H9 (cell line): ENCODE data around the gene APAF1. TPM values are rescaled to one million over a fixed set of nuclear protein-coding genes. Genes with fewer than 3 reads are reported as not detected.

Experiments
- DNase-seq: peaks from one replicate; pipeline ENCODE4 v3.0.0-alpha.2; 2017
- H2AFZ ChIP-seq: one replicate; pipeline ENCODE4 v1.6.1; 2013; ENCODE audit warnings: mild to moderate bottlenecking, low read length, control low read depth, moderate library complexity
- H2AK5ac ChIP-seq: 2 replicates; pipeline ENCODE4 v1.6.1; 2013; ENCODE audit warnings: low read length, control low read depth, mixed read lengths; ENCODE audit not compliant: insufficient read length
- H2BK120ac ChIP-seq: one replicate; pipeline ENCODE4 v1.6.1; 2013; ENCODE audit warnings: low read depth, mild to moderate bottlenecking, low read length, control low read depth, inconsistent platforms; ENCODE audit not compliant: poor library complexity, severe bottlenecking
- H2BK12ac ChIP-seq: 2 replicates; pipeline ENCODE4 v1.6.1; 2013; ENCODE audit warnings: low read length, control low read depth, mixed read lengths, low read depth; ENCODE audit not compliant: insufficient read length
- H2BK15ac ChIP-seq: 2 replicates; pipeline ENCODE4 v1.6.1; 2013; ENCODE audit warnings: low read depth, low read length, control low read depth
- H2BK20ac ChIP-seq: one replicate; pipeline ENCODE4 v1.6.1; 2013; ENCODE audit warnings: low read depth, mild to moderate bottlenecking, low read length, control low read depth, inconsistent platforms; ENCODE audit not compliant: poor library complexity, severe bottlenecking
- H2BK5ac ChIP-seq: 2 replicates; pipeline ENCODE4 v1.6.1; 2013; ENCODE audit warnings: low read length, control low read depth, mixed read lengths; ENCODE audit not compliant: insufficient read length
- H3K14ac ChIP-seq: 2 replicates; pipeline ENCODE4 v1.6.1; 2013; ENCODE audit warnings: low read length, control low read depth; ENCODE audit not compliant: insufficient read depth
- H3K18ac ChIP-seq: 2 replicates; pipeline ENCODE4 v1.6.1; 2013; ENCODE audit warnings: low read depth, mild to moderate bottlenecking, mixed read lengths, low read length, control low read depth; ENCODE audit not compliant: insufficient read length
- H3K23ac ChIP-seq: 2 replicates; pipeline ENCODE4 v1.6.1; 2013; ENCODE audit warnings: low read length, control low read depth, mixed read lengths, low read depth; ENCODE audit not compliant: insufficient read length
- H3K23me2 ChIP-seq: 2 replicates; pipeline ENCODE4 v1.6.1; 2013; ENCODE audit warnings: low read depth, mild to moderate bottlenecking, mixed read lengths, low read length, control low read depth; ENCODE audit not compliant: insufficient read length, poor library complexity, severe bottlenecking
- H3K27ac ChIP-seq: 2 replicates; pipeline ENCODE4 v1.5.1; 2013; ENCODE audit warnings: low read length, control low read depth, mixed read lengths, low read depth; ENCODE audit not compliant: insufficient read length
- H3K27me3 ChIP-seq: 2 replicates; pipeline ENCODE4 v1.6.1; 2013; ENCODE audit warnings: low read length, control low read depth, inconsistent platforms; ENCODE audit not compliant: insufficient read depth
- H3K4ac ChIP-seq: 2 replicates; pipeline ENCODE4 v1.6.1; 2013; ENCODE audit warnings: low read depth, mild to moderate bottlenecking, control low read depth, inconsistent platforms, low read length, moderate library complexity
- H3K4me1 ChIP-seq: 2 replicates; pipeline ENCODE4 v1.6.1; 2013; ENCODE audit warnings: low read length, control low read depth, inconsistent platforms; ENCODE audit not compliant: insufficient read depth
- H3K4me2 ChIP-seq: 2 replicates; pipeline ENCODE4 v1.6.1; 2013; ENCODE audit warnings: low read length, control low read depth, mixed read lengths; ENCODE audit not compliant: insufficient read length, insufficient read depth
- H3K56ac ChIP-seq: 2 replicates; pipeline ENCODE4 v1.6.1; 2013; ENCODE audit warnings: low read depth, mild to moderate bottlenecking, mixed read lengths, low read length, control low read depth; ENCODE audit not compliant: insufficient read length
- H3K79me1 ChIP-seq: 2 replicates; pipeline ENCODE4 v1.6.1; 2013; ENCODE audit warnings: low read depth, mild to moderate bottlenecking, moderate library complexity, low read length, control low read depth, inconsistent platforms; ENCODE audit not compliant: insufficient read depth, poor library complexity, severe bottlenecking
- H3K79me2 ChIP-seq: 2 replicates; pipeline ENCODE4 v1.6.1; 2013; ENCODE audit warnings: low read length, control low read depth, inconsistent platforms; ENCODE audit not compliant: insufficient read depth
- H3K9ac ChIP-seq: 2 replicates; pipeline ENCODE4 v1.6.1; 2013; ENCODE audit warnings: low read length, control low read depth, mixed read lengths; ENCODE audit not compliant: insufficient read length; ENCODE audit errors: extremely low read depth
- H3K9me3 ChIP-seq: one replicate; pipeline ENCODE4 v1.6.1; 2013; ENCODE audit warnings: low read depth, low read length, inconsistent platforms; ENCODE audit not compliant: control insufficient read depth
- H3T11ph ChIP-seq: one replicate; pipeline ENCODE4 v1.6.1; 2013; ENCODE audit warnings: mild to moderate bottlenecking, low read length, control low read depth, inconsistent platforms
- H4K20me1 ChIP-seq: one replicate; pipeline ENCODE4 v1.6.1; 2013; ENCODE audit not compliant: control insufficient read depth, insufficient read length, insufficient read depth
- H4K5ac ChIP-seq: 2 replicates; pipeline ENCODE4 v1.6.1; 2013; ENCODE audit warnings: low read depth, mild to moderate bottlenecking, mixed read lengths, low read length, control low read depth; ENCODE audit not compliant: insufficient read length
- H4K8ac ChIP-seq: replicated peaks from 2 replicates; pipeline ENCODE4 v1.6.1; 2013; ENCODE audit warnings: low read length, control low read depth, mixed read lengths, low read depth; ENCODE audit not compliant: insufficient read length
- H4K91ac ChIP-seq: 2 replicates; pipeline ENCODE4 v1.6.1; 2013; ENCODE audit warnings: low read depth, mild to moderate bottlenecking, moderate library complexity, mixed read lengths, low read length, control low read depth; ENCODE audit not compliant: insufficient read length
- H3K27ac Mint-ChIP-seq, 3 experiments: 2 replicates in 2 of 3; 3 replicates in 1 of 3; pipeline ENCODE4 v1.8.0; 2020 to 2021; ENCODE audit warnings: mixed read lengths in 3 of 3, mild to moderate bottlenecking in 1 of 3, moderate library complexity in 1 of 3
- H3K27me3 Mint-ChIP-seq: 2 replicates; pipeline ENCODE4 v1.8.0; 2021; ENCODE audit warnings: low read depth, mild to moderate bottlenecking, moderate library complexity, mixed read lengths
- H3K36me3 Mint-ChIP-seq, 3 experiments: 2 replicates in 2 of 3; 3 replicates in 1 of 3; pipeline ENCODE4 v1.8.0; 2020 to 2021; ENCODE audit warnings: low read depth in 3 of 3, mixed read lengths in 3 of 3; ENCODE audit not compliant: insufficient read depth in 1 of 3
- H3K4me1 Mint-ChIP-seq, 2 experiments: 2 replicates each; pipeline ENCODE4 v1.8.0; 2020; ENCODE audit warnings: mixed read lengths in 2 of 2
- H3K4me3 Mint-ChIP-seq, 2 experiments: 2 replicates in 1 of 2; 3 replicates in 1 of 2; pipeline ENCODE4 v1.8.0; 2020 to 2021; ENCODE audit warnings: mild to moderate bottlenecking in 2 of 2, mixed read lengths in 2 of 2, moderate library complexity in 1 of 2
- H3K9me3 Mint-ChIP-seq, 2 experiments: 2 replicates in 1 of 2; 3 replicates in 1 of 2; pipeline ENCODE4 v1.8.0; 2020; ENCODE audit warnings: mild to moderate bottlenecking in 2 of 2, mixed read lengths in 2 of 2, moderate library complexity in 1 of 2
- WGBS: extraction: QIAGEN DNeasy Blood & Tissue Kit; methylation state at CpG from one replicate; pipeline ENCODE4 v1.1.7; 2013; ENCODE audit warnings: missing lambda C conversion rate, low lambda C conversion rate, mixed read lengths; ENCODE audit not compliant: insufficient read length; ENCODE audit errors: extremely low coverage; 5-methylcytosine and 5-hydroxymethylcytosine counted together
- total RNA-seq: library from RNA; stranded (reverse); gene quantifications from 2 replicates; pipeline ENCODE4 v1.2.1, GENCODE V29; 2021
- TF ChIP-seq, protein P1 (sequence below): fragments of 200-600 bp; sonication (generic); conservative IDR thresholded peaks from 3 replicates; pipeline ENCODE4 v1.8.0; 2021; ENCODE audit warnings: antibody characterized with exemption, mild to moderate bottlenecking

The APAF1 gene
- total RNA-seq, 1 experiment from 2014 or later, result 16.5 TPM

DNA sequence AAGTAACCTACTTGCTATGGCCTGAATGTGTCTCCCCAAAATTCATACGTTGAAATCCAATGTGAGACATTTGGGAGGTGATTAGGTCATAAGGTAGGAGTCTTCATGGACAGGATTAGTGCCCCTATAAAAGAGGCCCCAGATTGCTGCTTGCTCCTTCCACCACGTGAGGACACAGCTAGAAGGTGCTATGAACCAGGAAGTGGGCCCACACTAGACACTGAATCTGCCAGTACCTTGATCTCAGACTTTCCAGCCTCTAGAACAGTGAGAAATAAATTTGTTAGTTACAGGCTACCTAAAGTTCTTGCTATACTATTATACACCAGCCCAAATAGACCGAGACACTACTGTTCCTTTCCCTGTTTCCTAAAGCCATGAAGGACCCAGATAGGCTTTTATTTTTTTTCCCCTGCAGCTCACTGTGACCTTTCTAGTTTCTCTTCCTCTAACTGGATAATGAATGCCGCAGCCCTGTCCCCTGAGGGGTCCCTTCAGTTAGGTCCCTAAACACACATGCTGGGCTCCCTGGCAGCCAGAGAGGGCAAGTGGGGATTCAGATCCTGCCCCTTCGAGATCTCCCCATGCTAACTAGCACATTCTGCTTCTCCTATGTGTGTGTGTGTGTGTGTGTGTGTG is 32.3 kb upstream of the APAF1 start:
- Histone ChIP-seq H2BK20ac (no peak overlapping the region), H3K18ac (no peak overlapping the region), H2AK5ac (no peak overlapping the region), H2BK120ac (no peak overlapping the region), H3K27me3 (no peaks in the 10 kb centered on the region), H2BK12ac (no peak overlapping the region), H3K9ac (no peak overlapping the region), H3K4ac (no peak overlapping the region), H3K4me1 (no peaks in the 10 kb centered on the region), H3K79me2 (no peaks in the 10 kb centered on the region), H3K23ac (no peak overlapping the region), H2AFZ (no peak overlapping the region), H3K23me2 (no peaks in the 10 kb centered on the region), H4K8ac (no peak overlapping the region), H3T11ph (no peak overlapping the region), H4K91ac (no peak overlapping the region), H4K20me1 (no peaks in the 10 kb centered on the region), H2BK15ac (no peak overlapping the region), H3K79me1 (no peaks in the 10 kb centered on the region), H3K9me3 (no peaks in the 10 kb centered on the region), H4K5ac (no peak overlapping the region), H3K27ac (no peak overlapping the region), H3K56ac (no peak overlapping the region), H3K4me2 (no peak overlapping the region), H3K14ac (no peak overlapping the region), H2BK5ac (no peak overlapping the region)
- Mint-ChIP-seq H3K4me3 (no peak overlapping the region; a peak in 1 of 5 replicates), H3K9me3 (no peaks in the 10 kb centered on the region), H3K27me3 (no peaks in the 10 kb centered on the region; the same call in 1 of the 2 replicates), H3K27ac (no peak overlapping the region; a peak in 2 of 7 replicates), H3K36me3 (no peaks in the 10 kb centered on the region), H3K4me1 (peaks cover 4 to 6% of the 10 kb centered on the region in 2 experiments; a peak in 2 of 4 replicates)
- TF ChIP-seq, protein P1, sequence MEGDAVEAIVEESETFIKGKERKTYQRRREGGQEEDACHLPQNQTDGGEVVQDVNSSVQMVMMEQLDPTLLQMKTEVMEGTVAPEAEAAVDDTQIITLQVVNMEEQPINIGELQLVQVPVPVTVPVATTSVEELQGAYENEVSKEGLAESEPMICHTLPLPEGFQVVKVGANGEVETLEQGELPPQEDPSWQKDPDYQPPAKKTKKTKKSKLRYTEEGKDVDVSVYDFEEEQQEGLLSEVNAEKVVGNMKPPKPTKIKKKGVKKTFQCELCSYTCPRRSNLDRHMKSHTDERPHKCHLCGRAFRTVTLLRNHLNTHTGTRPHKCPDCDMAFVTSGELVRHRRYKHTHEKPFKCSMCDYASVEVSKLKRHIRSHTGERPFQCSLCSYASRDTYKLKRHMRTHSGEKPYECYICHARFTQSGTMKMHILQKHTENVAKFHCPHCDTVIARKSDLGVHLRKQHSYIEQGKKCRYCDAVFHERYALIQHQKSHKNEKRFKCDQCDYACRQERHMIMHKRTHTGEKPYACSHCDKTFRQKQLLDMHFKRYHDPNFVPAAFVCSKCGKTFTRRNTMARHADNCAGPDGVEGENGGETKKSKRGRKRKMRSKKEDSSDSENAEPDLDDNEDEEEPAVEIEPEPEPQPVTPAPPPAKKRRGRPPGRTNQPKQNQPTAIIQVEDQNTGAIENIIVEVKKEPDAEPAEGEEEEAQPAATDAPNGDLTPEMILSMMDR, result no peak
- DNase-seq, result no peak
- WGBS, result no CpG with 5 or more reads among the region's 5 CpGs
